HEK293 (cell line): ENCODE measurements around the gene GAREM1.

Experiments used
- FEZF1 ChIP-seq: fragments of 450-650 bp; formaldehyde crosslinking; IDR thresholded peaks from 2 replicates; pipeline ENCODE4 v1.5.1; 2016; ENCODE audit warnings: missing biosample characterization, missing genetic modification characterization
- GLIS1 ChIP-seq: fragments of 450-650 bp; formaldehyde crosslinking; IDR thresholded peaks from 2 replicates; pipeline ENCODE4 v1.5.1; 2016; ENCODE audit warnings: missing biosample characterization, missing genetic modification characterization
- GLIS2 ChIP-seq: fragments of 450-650 bp; formaldehyde crosslinking; IDR thresholded peaks from 2 replicates; pipeline ENCODE4 v1.5.1; 2016; ENCODE audit warnings: missing biosample characterization, missing genetic modification characterization
- KLF17 ChIP-seq: fragments of 450-650 bp; formaldehyde crosslinking; IDR thresholded peaks from 2 replicates; pipeline ENCODE4 v1.5.1; 2016; ENCODE audit warnings: missing biosample characterization, missing genetic modification characterization
- OSR2 ChIP-seq: fragments of 450-650 bp; formaldehyde crosslinking; IDR thresholded peaks from 2 replicates; pipeline ENCODE4 v1.5.1; 2016; ENCODE audit warnings: missing biosample characterization, missing genetic modification characterization
- SP7 ChIP-seq: fragments of 450-650 bp; formaldehyde crosslinking; IDR thresholded peaks from 2 replicates; pipeline ENCODE4 v1.5.1; 2016; ENCODE audit warnings: missing biosample characterization, missing genetic modification characterization
- TRIM28 ChIP-seq: IDR thresholded peaks from 2 replicates; pipeline ENCODE4 v1.6.1; 2011; ENCODE audit warnings: low read length, control low read depth, borderline replicate concordance
- ZBTB1 ChIP-seq: fragments of 450-650 bp; formaldehyde crosslinking; IDR thresholded peaks from 2 replicates; pipeline ENCODE4 v1.5.1; 2016; ENCODE audit warnings: missing biosample characterization, missing genetic modification characterization
- ZFP37 ChIP-seq: fragments of 450-650 bp; formaldehyde crosslinking; IDR thresholded peaks from 2 replicates; pipeline ENCODE4 v1.5.1; 2016; ENCODE audit warnings: missing biosample characterization, missing genetic modification characterization
- ZNF239 ChIP-seq: fragments of 450-650 bp; formaldehyde crosslinking; IDR thresholded peaks from 2 replicates; pipeline ENCODE4 v1.5.1; 2016; ENCODE audit warnings: missing biosample characterization, missing genetic modification characterization
- ZNF248 ChIP-seq: fragments of 450-650 bp; formaldehyde crosslinking; IDR thresholded peaks from 2 replicates; pipeline ENCODE4 v1.5.1; 2017; ENCODE audit warnings: missing biosample characterization, missing genetic modification characterization
- ZNF274 ChIP-seq, 2 experiments: fragments of 200-500 bp in 1 of 2; fragments of 450-650 bp in 1 of 2; sonication (Bioruptor generic) in 1 of 2; formaldehyde crosslinking in 1 of 2; IDR thresholded peaks; 2 replicates each; pipeline versions ENCODE4 v1.5.1 to v1.6.1; 2014 to 2016; ENCODE audit warnings: borderline replicate concordance in 1 of 2, inconsistent platforms in 1 of 2, low read length in 1 of 2, missing biosample characterization in 1 of 2, missing genetic modification characterization in 1 of 2
- ZNF280C ChIP-seq: fragments of 450-650 bp; formaldehyde crosslinking; IDR thresholded peaks from 2 replicates; pipeline ENCODE4 v1.5.1; 2016; ENCODE audit warnings: missing biosample characterization, missing genetic modification characterization
- ZNF335 ChIP-seq: fragments of 450-650 bp; formaldehyde crosslinking; conservative IDR thresholded peaks from 2 replicates; pipeline ENCODE4 v1.5.1; 2016; ENCODE audit warnings: missing biosample characterization, missing genetic modification characterization
- ZNF37A ChIP-seq: fragments of 450-650 bp; IDR thresholded peaks from 2 replicates; pipeline ENCODE4 v1.5.1; 2018; ENCODE audit warnings: missing biosample characterization, missing genetic modification characterization
- ZNF394 ChIP-seq: fragments of 450-650 bp; formaldehyde crosslinking; IDR thresholded peaks from 2 replicates; pipeline ENCODE4 v1.5.1; 2016; ENCODE audit warnings: missing biosample characterization, missing genetic modification characterization, mild to moderate bottlenecking, moderate library complexity, borderline replicate concordance
- ZNF433 ChIP-seq: fragments of 450-650 bp; formaldehyde crosslinking; IDR thresholded peaks from 2 replicates; pipeline ENCODE4 v1.5.1; 2016; ENCODE audit warnings: missing biosample characterization, missing genetic modification characterization, low read depth
- ZNF488 ChIP-seq: fragments of 450-650 bp; formaldehyde crosslinking; IDR thresholded peaks from 2 replicates; pipeline ENCODE4 v1.5.1; 2016; ENCODE audit warnings: missing biosample characterization, missing genetic modification characterization
- ZNF629 ChIP-seq: fragments of 450-650 bp; formaldehyde crosslinking; IDR thresholded peaks from 2 replicates; pipeline ENCODE4 v1.5.1; 2017; ENCODE audit warnings: missing biosample characterization, missing genetic modification characterization
- ZNF654 ChIP-seq: fragments of 450-650 bp; formaldehyde crosslinking; IDR thresholded peaks from 2 replicates; pipeline ENCODE4 v1.5.1; 2016; ENCODE audit warnings: low read depth, missing biosample characterization, missing genetic modification characterization
- ZSCAN23 ChIP-seq: fragments of 450-650 bp; formaldehyde crosslinking; IDR thresholded peaks from 2 replicates; pipeline ENCODE4 v1.5.1; 2016; ENCODE audit warnings: missing biosample characterization, missing genetic modification characterization
- TF ChIP-seq, protein P1 (sequence below): fragments of 450-650 bp; formaldehyde crosslinking; IDR thresholded peaks from 2 replicates; pipeline ENCODE4 v1.5.1; 2016; ENCODE audit warnings: missing biosample characterization, missing genetic modification characterization
- TF ChIP-seq, protein P2 (sequence below): fragments of 450-650 bp; formaldehyde crosslinking; IDR thresholded peaks from 2 replicates; pipeline ENCODE4 v1.5.1; 2016; ENCODE audit warnings: missing biosample characterization, missing genetic modification characterization
- TF ChIP-seq, protein P3 (sequence below): fragments of 450-650 bp; formaldehyde crosslinking; IDR thresholded peaks from 2 replicates; pipeline ENCODE4 v1.5.1; 2016; ENCODE audit warnings: missing biosample characterization, missing genetic modification characterization
- TF ChIP-seq, protein P4 (sequence below): fragments of 450-650 bp; formaldehyde crosslinking; IDR thresholded peaks from 2 replicates; pipeline ENCODE4 v1.5.0; 2017; ENCODE audit warnings: missing biosample characterization, missing genetic modification characterization, borderline replicate concordance

The GAREM1 gene

DNA sequence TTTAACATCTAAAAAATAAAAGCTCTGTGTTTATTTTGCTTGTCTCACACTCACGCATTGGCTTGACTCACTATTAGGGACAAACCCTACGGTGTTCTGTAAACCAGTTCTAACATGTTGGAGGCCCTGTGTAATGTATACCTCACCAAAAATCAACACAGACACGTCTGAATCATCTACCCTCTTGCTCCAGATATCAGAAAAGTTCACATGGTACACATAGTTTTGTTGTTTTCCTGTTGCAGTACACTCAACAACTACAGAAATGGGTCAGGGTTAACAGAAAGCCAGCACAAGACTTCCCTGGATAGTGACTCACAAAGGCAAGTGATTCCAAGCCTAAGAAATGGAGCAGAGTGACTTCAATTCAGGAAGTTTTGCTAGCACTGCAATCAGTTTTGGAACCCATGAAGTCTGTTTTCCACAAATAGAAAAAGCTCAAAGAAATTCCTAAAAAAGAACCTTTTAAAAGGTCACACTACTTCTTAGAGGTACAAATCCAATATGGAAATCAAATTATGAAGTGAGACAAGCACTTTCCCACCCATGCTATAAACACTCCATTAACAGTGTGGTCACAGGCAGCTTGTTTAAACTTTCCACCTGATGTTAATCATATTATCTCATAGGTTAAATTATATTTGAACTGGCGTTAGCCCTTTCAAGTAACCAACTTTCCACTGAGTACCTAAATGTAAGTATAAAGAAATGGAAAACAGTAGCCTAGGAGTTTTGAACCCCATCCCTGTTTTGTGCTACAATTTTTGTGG lies 87.4 kb downstream of the GAREM1 start (continued):
- no peak for TF ChIP-seq GLIS1 (tag by site-specific recombination)
- TF ChIP-seq ZNF274 (IDR thresholded peaks at IDR 0.05; ENCODE audit: low read length): no peak
- no peak for TF ChIP-seq ZNF274 (tag by site-specific recombination; IDR thresholded peaks at IDR 0.05; ENCODE audit: borderline replicate concordance)
- TF ChIP-seq OSR2 (tag by site-specific recombination): no peak
- TF ChIP-seq GLIS2: no peak
- no peak for TF ChIP-seq ZNF239 (tag by site-specific recombination)
- peak; percentile 86; the same call in 1 of the 2 replicates for TF ChIP-seq TRIM28
- no peak for TF ChIP-seq ZNF280C
- no peak for TF ChIP-seq ZSCAN23 (tag by site-specific recombination)
- TF ChIP-seq, protein P1, sequence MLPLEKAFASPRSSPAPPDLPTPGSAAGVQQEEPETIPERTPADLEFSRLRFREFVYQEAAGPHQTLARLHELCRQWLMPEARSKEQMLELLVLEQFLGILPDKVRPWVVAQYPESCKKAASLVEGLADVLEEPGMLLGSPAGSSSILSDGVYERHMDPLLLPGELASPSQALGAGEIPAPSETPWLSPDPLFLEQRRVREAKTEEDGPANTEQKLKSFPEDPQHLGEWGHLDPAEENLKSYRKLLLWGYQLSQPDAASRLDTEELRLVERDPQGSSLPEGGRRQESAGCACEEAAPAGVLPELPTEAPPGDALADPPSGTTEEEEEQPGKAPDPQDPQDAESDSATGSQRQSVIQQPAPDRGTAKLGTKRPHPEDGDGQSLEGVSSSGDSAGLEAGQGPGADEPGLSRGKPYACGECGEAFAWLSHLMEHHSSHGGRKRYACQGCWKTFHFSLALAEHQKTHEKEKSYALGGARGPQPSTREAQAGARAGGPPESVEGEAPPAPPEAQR (tag by site-specific recombination): no peak
- TF ChIP-seq, protein P2, sequence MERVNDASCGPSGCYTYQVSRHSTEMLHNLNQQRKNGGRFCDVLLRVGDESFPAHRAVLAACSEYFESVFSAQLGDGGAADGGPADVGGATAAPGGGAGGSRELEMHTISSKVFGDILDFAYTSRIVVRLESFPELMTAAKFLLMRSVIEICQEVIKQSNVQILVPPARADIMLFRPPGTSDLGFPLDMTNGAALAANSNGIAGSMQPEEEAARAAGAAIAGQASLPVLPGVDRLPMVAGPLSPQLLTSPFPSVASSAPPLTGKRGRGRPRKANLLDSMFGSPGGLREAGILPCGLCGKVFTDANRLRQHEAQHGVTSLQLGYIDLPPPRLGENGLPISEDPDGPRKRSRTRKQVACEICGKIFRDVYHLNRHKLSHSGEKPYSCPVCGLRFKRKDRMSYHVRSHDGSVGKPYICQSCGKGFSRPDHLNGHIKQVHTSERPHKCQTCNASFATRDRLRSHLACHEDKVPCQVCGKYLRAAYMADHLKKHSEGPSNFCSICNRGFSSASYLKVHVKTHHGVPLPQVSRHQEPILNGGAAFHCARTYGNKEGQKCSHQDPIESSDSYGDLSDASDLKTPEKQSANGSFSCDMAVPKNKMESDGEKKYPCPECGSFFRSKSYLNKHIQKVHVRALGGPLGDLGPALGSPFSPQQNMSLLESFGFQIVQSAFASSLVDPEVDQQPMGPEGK (tag by site-specific recombination): no peak
- TF ChIP-seq ZFP37 (tag by site-specific recombination): peak; percentile 80; the same call in 1 of the 2 replicates
- TF ChIP-seq, protein P3, sequence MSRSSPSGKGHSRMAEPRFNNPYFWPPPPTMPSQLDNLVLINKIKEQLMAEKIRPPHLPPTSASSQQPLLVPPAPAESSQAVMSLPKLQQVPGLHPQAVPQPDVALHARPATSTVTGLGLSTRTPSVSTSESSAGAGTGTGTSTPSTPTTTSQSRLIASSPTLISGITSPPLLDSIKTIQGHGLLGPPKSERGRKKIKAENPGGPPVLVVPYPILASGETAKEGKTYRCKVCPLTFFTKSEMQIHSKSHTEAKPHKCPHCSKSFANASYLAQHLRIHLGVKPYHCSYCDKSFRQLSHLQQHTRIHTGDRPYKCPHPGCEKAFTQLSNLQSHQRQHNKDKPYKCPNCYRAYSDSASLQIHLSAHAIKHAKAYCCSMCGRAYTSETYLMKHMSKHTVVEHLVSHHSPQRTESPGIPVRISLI (tag by site-specific recombination): no peak
- TF ChIP-seq ZNF394 (tag by site-specific recombination): no peak; the same call in 1 of the 2 replicates
- peak; percentile 75 for TF ChIP-seq ZNF629 (tag by site-specific recombination)
- TF ChIP-seq, protein P4, sequence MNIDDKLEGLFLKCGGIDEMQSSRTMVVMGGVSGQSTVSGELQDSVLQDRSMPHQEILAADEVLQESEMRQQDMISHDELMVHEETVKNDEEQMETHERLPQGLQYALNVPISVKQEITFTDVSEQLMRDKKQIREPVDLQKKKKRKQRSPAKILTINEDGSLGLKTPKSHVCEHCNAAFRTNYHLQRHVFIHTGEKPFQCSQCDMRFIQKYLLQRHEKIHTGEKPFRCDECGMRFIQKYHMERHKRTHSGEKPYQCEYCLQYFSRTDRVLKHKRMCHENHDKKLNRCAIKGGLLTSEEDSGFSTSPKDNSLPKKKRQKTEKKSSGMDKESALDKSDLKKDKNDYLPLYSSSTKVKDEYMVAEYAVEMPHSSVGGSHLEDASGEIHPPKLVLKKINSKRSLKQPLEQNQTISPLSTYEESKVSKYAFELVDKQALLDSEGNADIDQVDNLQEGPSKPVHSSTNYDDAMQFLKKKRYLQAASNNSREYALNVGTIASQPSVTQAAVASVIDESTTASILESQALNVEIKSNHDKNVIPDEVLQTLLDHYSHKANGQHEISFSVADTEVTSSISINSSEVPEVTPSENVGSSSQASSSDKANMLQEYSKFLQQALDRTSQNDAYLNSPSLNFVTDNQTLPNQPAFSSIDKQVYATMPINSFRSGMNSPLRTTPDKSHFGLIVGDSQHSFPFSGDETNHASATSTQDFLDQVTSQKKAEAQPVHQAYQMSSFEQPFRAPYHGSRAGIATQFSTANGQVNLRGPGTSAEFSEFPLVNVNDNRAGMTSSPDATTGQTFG (tag by site-specific recombination): no peak
- no peak for TF ChIP-seq ZBTB1 (tag by site-specific recombination)
- TF ChIP-seq FEZF1: peak; percentile 60
- TF ChIP-seq SP7 (tag by site-specific recombination): peak; percentile 58; the same call in 1 of the 2 replicates
- 0 out of 2 replicates have a peak, but pooled peaks have one; percentile 36 for TF ChIP-seq KLF17 (tag by site-specific recombination)
- no peak for TF ChIP-seq ZNF37A (tag by site-specific recombination)
- TF ChIP-seq ZNF433 (tag by site-specific recombination): no peak
- TF ChIP-seq ZNF488 (tag by site-specific recombination): no peak
- no peak for TF ChIP-seq ZNF654 (tag by site-specific recombination)
- TF ChIP-seq ZNF335 (tag by site-specific recombination): no peak; the same call in 1 of the 2 replicates
- no peak for TF ChIP-seq ZNF248 (tag by site-specific recombination)
